K562 (cell line): ENCODE data around the gene BRINP2. TPM values are rescaled to one million over a fixed set of nuclear protein-coding genes. Genes with fewer than 3 reads are reported as not detected.

Experiments
- ATAC-seq: fragments of 200-7000 bp; cut with Tn5 transposase; 3 replicates; pipeline ENCODE4 v1.9.1; 2020; ENCODE audit warnings: moderate library complexity
- BruUV-seq: library from RNA; stranded (reverse); fragments of 400-500 nt; replicated peaks from 2 replicates; lab custom pipeline; 2021; lab: Mats Ljungman, UMichigan
- CTCF ChIA-PET: fragments of 300-600 bp; formaldehyde crosslinking; extraction: SDS; loops from one replicate; lab custom pipeline; 2021; ENCODE audit warnings: low intra/inter-chr PET ratio; lab: Yijun Ruan, JAX
- POLR2A ChIA-PET: fragments of 300-600, 350-650 bp; sonication (Branson Sonifier 250); formaldehyde crosslinking; extraction: SDS; loops from one replicate; lab custom pipeline; 2021; ENCODE audit warnings: antibody characterized with exemption, inconsistent platforms; lab: Yijun Ruan, JAX
- DNase-seq, 4 experiments: peaks; one replicate each; pipeline versions ENCODE4 v3.0.0 to v3.0.0-alpha.2; 2011 to 2018; ENCODE audit warnings: low spot score in 3 of 4, mixed read lengths in 3 of 4; ENCODE audit errors: extremely low read depth in 1 of 4
- FAIRE-seq: peaks from 2 replicates; lab custom pipeline; 2011; peaks lifted over from hg19 to GRCh38; lab: Jason Lieb, UNC
- H2AFZ ChIP-seq: 2 replicates; pipeline ENCODE4 v1.6.0; 2011; ENCODE audit warnings: low read depth, low read length, control low read depth, inconsistent platforms
- H3K27ac ChIP-seq: fragments of 200-600 bp; 3 replicates; pipeline ENCODE4 v1.8.0; 2011; ENCODE audit warnings: low read depth, mild to moderate bottlenecking, control low read depth, inconsistent platforms, low read length, moderate library complexity, mixed read lengths; ENCODE audit errors: extremely low read depth
- H3K27me3 ChIP-seq, 2 experiments: fragments of 300-600 bp in 1 of 2; 2 replicates in 1 of 2; 3 replicates in 1 of 2; pipeline versions ENCODE4 v1.6.0 to v1.8.0; 2011; ENCODE audit warnings: inconsistent platforms in 2 of 2, low read length in 2 of 2, mild to moderate bottlenecking in 1 of 2, mixed read lengths in 1 of 2, moderate library complexity in 1 of 2; ENCODE audit not compliant: control insufficient read depth in 2 of 2, insufficient read depth in 2 of 2
- H3K36me3 ChIP-seq: fragments of 300-600 bp; 3 replicates; pipeline ENCODE4 v1.8.0; 2011; ENCODE audit warnings: mild to moderate bottlenecking, low read length, inconsistent platforms; ENCODE audit not compliant: control insufficient read depth, insufficient read depth
- H3K4me1 ChIP-seq, 2 experiments: fragments of 200-600 bp in 1 of 2; replicated peaks in 1 of 2; 2 replicates in 1 of 2; 3 replicates in 1 of 2; pipeline versions ENCODE4 v1.5.1 to v1.8.0; 2011; ENCODE audit warnings: inconsistent platforms in 2 of 2, low read length in 2 of 2, mild to moderate bottlenecking in 1 of 2, mixed read lengths in 1 of 2, moderate library complexity in 1 of 2; ENCODE audit not compliant: control insufficient read depth in 2 of 2, insufficient read depth in 2 of 2
- H3K4me2 ChIP-seq: 2 replicates; pipeline ENCODE4 v1.6.1; 2011; ENCODE audit warnings: low read length, control low read depth, inconsistent platforms, mixed read lengths; ENCODE audit not compliant: insufficient read depth
- H3K4me3 ChIP-seq: fragments of 200-600 bp; sonication (generic), shearing (Covaris generic); 2 replicates; pipeline ENCODE4 v1.5.1; 2016; ENCODE audit warnings: control low read depth, inconsistent platforms
- H3K79me2 ChIP-seq: fragments of 200-600 bp; 3 replicates; pipeline ENCODE4 v1.8.0; 2011; ENCODE audit warnings: low read length, inconsistent platforms; ENCODE audit not compliant: control insufficient read depth, insufficient read depth
- H3K9ac ChIP-seq, 2 experiments: 2 replicates each; pipeline versions ENCODE4 v1.6.0 to v1.6.1; 2011; ENCODE audit warnings: low read depth in 2 of 2, low read length in 2 of 2, control low read depth in 1 of 2, inconsistent platforms in 1 of 2, mild to moderate bottlenecking in 1 of 2, mixed read lengths in 1 of 2; ENCODE audit not compliant: insufficient read depth in 1 of 2
- H3K9me1 ChIP-seq: one replicate; pipeline ENCODE4 v1.6.0; 2011; ENCODE audit warnings: inconsistent platforms, mild to moderate bottlenecking, low read length, moderate library complexity; ENCODE audit not compliant: control insufficient read depth, insufficient read depth
- H3K9me3 ChIP-seq: replicated peaks from 2 replicates; pipeline ENCODE4 v1.5.1; 2011; ENCODE audit warnings: low read depth, low read length, inconsistent platforms; ENCODE audit not compliant: control insufficient read depth, insufficient read depth
- H4K20me1 ChIP-seq: replicated peaks from 2 replicates; pipeline ENCODE4 v1.6.1; 2011; ENCODE audit warnings: low read length, inconsistent platforms, mixed read lengths; ENCODE audit not compliant: control insufficient read depth, insufficient read depth
- RREB1 ChIP-seq: fragments of 250-450 bp; sonication (Bioruptor Pico); IDR thresholded peaks from 2 replicates; pipeline ENCODE4 v1.4.0; 2020
- XRCC4 ChIP-seq: IDR thresholded peaks from one replicate; pipeline ENCODE4 v1.6.1; 2011; ENCODE audit not compliant: insufficient read depth, insufficient read length; ENCODE audit errors: extremely low read depth
- ZBTB49 ChIP-seq: sonication (generic); formaldehyde crosslinking; IDR thresholded peaks from 2 replicates; pipeline ENCODE4 v1.8.0; 2022; ENCODE audit warnings: missing genetic modification reagents, mild to moderate bottlenecking, borderline replicate concordance
- ZNF407 ChIP-seq: fragments of 450-650 bp; IDR thresholded peaks from 2 replicates; pipeline ENCODE4 v1.6.1; 2016; ENCODE audit warnings: low read depth
- WGBS: fragments of 100-300 bp; shearing (Covaris generic); methylation state at CpG from one replicate; pipeline ENCODE4 v1.1.6; 2016; ENCODE audit warnings: low coverage, mixed read lengths; ENCODE audit not compliant: insufficient coverage; ENCODE audit errors: missing lambda C conversion rate; 5-methylcytosine and 5-hydroxymethylcytosine counted together
- in situ Hi-C: fragments of 300-500 bp; cut with MboI; formaldehyde crosslinking; loops from 4 replicates; pipeline ENCODE4 v1.15.0; 2018; ENCODE audit warnings: inconsistent platforms, mixed read lengths
- intact Hi-C: fragments of 100-400 bp; cut with micrococcal nuclease; formaldehyde crosslinking; loops from 2 replicates; pipeline ENCODE4 v1.14.2; 2022
- polyA plus RNA-seq, 8 experiments: library from polyadenylated mRNA; depleted of rRNA in 4 of 8; stranded (reverse) in 5 of 8; unstranded in 3 of 8; fragments of >200 nt; fragmentation: Nextera tagmentation in 2 of 8; fragmentation: Illumina TruSeq in 1 of 8; extraction: Ambion mirVana in 2 of 8; extraction: Trizol in 1 of 8; gene quantifications; 2 replicates each; pipeline versions ENCODE4 v1.2.1 to v1.2.3, GENCODE V29; 2011 to 2014; ENCODE audit warnings: inconsistent platforms in 1 of 8, missing spikeins in 1 of 8
- total RNA-seq, 7 experiments: library from RNA; depleted of rRNA in 6 of 7; stranded (reverse); fragments of >200 nt in 6 of 7; fragmentation: Illumina TruSeq in 2 of 7; extraction: Trizol in 2 of 7; gene quantifications; 2 replicates each; pipeline versions ENCODE4 v1.2.1 to v1.2.3, GENCODE V29; 2011 to 2021; ENCODE audit warnings: low replicate concordance in 1 of 7

Gene BRINP2
- total and polyA plus RNA-seq, 9 of the 15 experiments (the other 6 are each of a cell fraction or from before 2014, with no cell fraction given) = not detected

- no peaks in the 10 kb centered on the region for H3K36me3 ChIP-seq
- ChIA-PET POLR2A (interaction anchor here (0.7 kb wide), 1 partner anchor 32 kb away, joined by 3 read pairs; no protein-coding TSS in a partner anchor), CTCF (no interaction called here)
- FAIRE-seq = no peak
- H4K20me1 ChIP-seq = no peaks in the 10 kb centered on the region
- H3K4me3 ChIP-seq = no peak overlapping the region
- H3K4me2 ChIP-seq = no peak overlapping the region
- H3K27me3 ChIP-seq = no peaks in the 10 kb centered on the region
- no peak for DNase-seq
- no peak for ATAC-seq
- H3K9me1 ChIP-seq = no peaks in the 10 kb centered on the region
- H2AFZ ChIP-seq = no peak overlapping the region
- H3K9me3 ChIP-seq = no peaks in the 10 kb centered on the region
- in situ Hi-C loops (no loop called here), intact Hi-C loops (no loop called here)
- WGBS = 0% methylated on average over 4 of the region's 4 CpGs
- H3K79me2 ChIP-seq = no peaks in the 10 kb centered on the region
- no TSS peak for BruUV-seq
- H3K9ac ChIP-seq = no peak overlapping the region
- H3K4me1 ChIP-seq = no peaks in the 10 kb centered on the region
- no peak overlapping the region for H3K27ac ChIP-seq
- TF ChIP-seq ZBTB49 (CRISPR knock-in tag) (no peak), ZNF407 (no peak), XRCC4 (no peak), RREB1 (CRISPR knock-in tag) (no peak)
Measured at GRCh38 chr1:177124577-177125278, 46.0 kb upstream of the BRINP2 start.
